ENCODE data around the gene SPSB1.

The SPSB1 gene

GRCh38 chr1:9269721-9270120, 23.0 kb upstream of the SPSB1 start:
- no peaks in the 10 kb centered on the region for H3K36me3 ChIP-seq (ENCODE audit: insufficient read depth)
- H3K79me2 ChIP-seq (ENCODE audit: insufficient read depth, low read depth) = no peaks in the 10 kb centered on the region
- H3K27ac ChIP-seq = no peak overlapping the region
- no peak overlapping the region for H3K4me3 ChIP-seq (IDR thresholded peaks at IDR 0.05; ENCODE audit: insufficient read depth, low read depth, low read length)
- H3K9ac ChIP-seq = no peak overlapping the region
- no peak overlapping the region for H2AFZ ChIP-seq (ENCODE audit: low read depth)
- TF ChIP-seq CTCF (conservative IDR thresholded peaks at IDR 0.05; ENCODE audit: low read depth, low read length) = no peak
- H3K27me3 ChIP-seq (ENCODE audit: insufficient read depth, low read depth) = no peaks in the 10 kb centered on the region
- H4K20me1 ChIP-seq (ENCODE audit: insufficient read depth) = no peaks in the 10 kb centered on the region
- H3K4me1 ChIP-seq (ENCODE audit: low read depth, poor library complexity, severe bottlenecking) = peaks cover 20% of the 10 kb centered on the region
- H3K4me2 ChIP-seq = no peak overlapping the region

GRCh38 chr1:9270290-9270883, 22.3 kb upstream of the SPSB1 start:
- Histone ChIP-seq H3K36me3 (ENCODE audit: insufficient read depth) (no peaks in the 10 kb centered on the region), H3K9ac (no peak overlapping the region), H3K27me3 (ENCODE audit: insufficient read depth, low read depth) (no peaks in the 10 kb centered on the region), H3K79me2 (ENCODE audit: insufficient read depth, low read depth) (no peaks in the 10 kb centered on the region), H3K4me3 (IDR thresholded peaks at IDR 0.05; ENCODE audit: insufficient read depth, low read depth, low read length) (no peak overlapping the region), H2AFZ (ENCODE audit: low read depth) (no peak overlapping the region), H3K27ac (no peak overlapping the region), H3K4me2 (no peak overlapping the region), H4K20me1 (ENCODE audit: insufficient read depth) (no peaks in the 10 kb centered on the region), H3K4me1 (ENCODE audit: low read depth, poor library complexity, severe bottlenecking) (peaks cover 27% of the 10 kb centered on the region)
- TF ChIP-seq CTCF (conservative IDR thresholded peaks at IDR 0.05; ENCODE audit: low read depth, low read length) = no peak

- TF ChIP-seq CTCF (conservative IDR thresholded peaks at IDR 0.05; ENCODE audit: low read depth, low read length) = no peak
- H3K27me3 ChIP-seq (ENCODE audit: insufficient read depth, low read depth) = no peaks in the 10 kb centered on the region
- no peak overlapping the region for H3K4me2 ChIP-seq
- H3K9ac ChIP-seq = no peak overlapping the region
- no peak overlapping the region for H2AFZ ChIP-seq (ENCODE audit: low read depth)
- H3K4me3 ChIP-seq (IDR thresholded peaks at IDR 0.05; ENCODE audit: insufficient read depth, low read depth, low read length) = no peak overlapping the region
- H3K4me1 ChIP-seq (ENCODE audit: low read depth, poor library complexity, severe bottlenecking) = peaks cover 34% of the 10 kb centered on the region
- no peak overlapping the region for H3K27ac ChIP-seq
- no peaks in the 10 kb centered on the region for H3K79me2 ChIP-seq (ENCODE audit: insufficient read depth, low read depth)
- H3K36me3 ChIP-seq (ENCODE audit: insufficient read depth) = no peaks in the 10 kb centered on the region
- no peaks in the 10 kb centered on the region for H4K20me1 ChIP-seq (ENCODE audit: insufficient read depth)
These were observed 21.4 kb upstream of the SPSB1 start for GRCh38 chr1:9271283-9271682.

GRCh38 chr1:9271861-9272595, 20.7 kb upstream of the SPSB1 start:
- no peak overlapping the region for H3K4me3 ChIP-seq (IDR thresholded peaks at IDR 0.05; ENCODE audit: insufficient read depth, low read depth, low read length)
- H3K27me3 ChIP-seq (ENCODE audit: insufficient read depth, low read depth) = no peaks in the 10 kb centered on the region
- no peaks in the 10 kb centered on the region for H4K20me1 ChIP-seq (ENCODE audit: insufficient read depth)
- no peak overlapping the region for H3K9ac ChIP-seq
- no peaks in the 10 kb centered on the region for H3K36me3 ChIP-seq (ENCODE audit: insufficient read depth)
- no peak for TF ChIP-seq CTCF (conservative IDR thresholded peaks at IDR 0.05; ENCODE audit: low read depth, low read length)
- H3K4me1 ChIP-seq (ENCODE audit: low read depth, poor library complexity, severe bottlenecking) = peaks cover 34% of the 10 kb centered on the region
- H3K79me2 ChIP-seq (ENCODE audit: insufficient read depth, low read depth) = no peaks in the 10 kb centered on the region
- no peak overlapping the region for H3K27ac ChIP-seq
- no peak overlapping the region for H3K4me2 ChIP-seq
- H2AFZ ChIP-seq (ENCODE audit: low read depth) = no peak overlapping the region

All from KMS-11 (cell line).